ENCODE results near the gene NPY. TPM values are rescaled to one million over a fixed set of nuclear protein-coding genes. Genes with fewer than 3 reads are reported as not detected.

NPY gene
- total and polyA plus RNA-seq, 7 donors: 0.50 to 7.5 (median 6.5) TPM; not detected in 4

DNA sequence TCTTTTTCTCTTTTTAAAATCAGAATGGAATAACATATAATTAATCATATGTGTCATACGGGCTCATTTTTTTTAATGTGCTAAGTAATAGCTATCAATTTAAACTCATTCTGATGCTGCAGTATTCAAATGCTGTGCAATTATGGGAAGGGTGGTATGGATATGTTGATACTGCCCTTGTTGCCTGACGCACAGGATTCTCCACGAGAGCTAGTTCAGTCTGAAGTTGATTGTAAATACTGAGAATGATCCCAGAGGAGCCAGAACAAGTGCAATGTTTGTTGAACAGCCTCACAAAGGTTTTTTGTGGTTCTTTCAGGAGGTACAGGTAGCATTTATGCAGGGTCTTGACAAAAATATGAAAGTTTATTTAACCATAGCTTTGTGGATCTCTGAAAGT is 13.4 kb downstream of the NPY start:
- Histone ChIP-seq H3K27me3 (no peaks in the 10 kb centered on the region), H3K4me3 (no peak overlapping the region), H3K36me3 (no peaks in the 10 kb centered on the region), H3K9me3 (no peaks in the 10 kb centered on the region), H3K4me1 (no peaks in the 10 kb centered on the region), H3K27ac (no peak overlapping the region)
- TF ChIP-seq POLR2AphosphoS5 (IDR thresholded peaks at IDR 0.05) (no peak), POLR2A (IDR thresholded peaks at IDR 0.05) (no peak), EP300 (IDR thresholded peaks at IDR 0.05) (no peak)
- TF ChIP-seq, protein P1, sequence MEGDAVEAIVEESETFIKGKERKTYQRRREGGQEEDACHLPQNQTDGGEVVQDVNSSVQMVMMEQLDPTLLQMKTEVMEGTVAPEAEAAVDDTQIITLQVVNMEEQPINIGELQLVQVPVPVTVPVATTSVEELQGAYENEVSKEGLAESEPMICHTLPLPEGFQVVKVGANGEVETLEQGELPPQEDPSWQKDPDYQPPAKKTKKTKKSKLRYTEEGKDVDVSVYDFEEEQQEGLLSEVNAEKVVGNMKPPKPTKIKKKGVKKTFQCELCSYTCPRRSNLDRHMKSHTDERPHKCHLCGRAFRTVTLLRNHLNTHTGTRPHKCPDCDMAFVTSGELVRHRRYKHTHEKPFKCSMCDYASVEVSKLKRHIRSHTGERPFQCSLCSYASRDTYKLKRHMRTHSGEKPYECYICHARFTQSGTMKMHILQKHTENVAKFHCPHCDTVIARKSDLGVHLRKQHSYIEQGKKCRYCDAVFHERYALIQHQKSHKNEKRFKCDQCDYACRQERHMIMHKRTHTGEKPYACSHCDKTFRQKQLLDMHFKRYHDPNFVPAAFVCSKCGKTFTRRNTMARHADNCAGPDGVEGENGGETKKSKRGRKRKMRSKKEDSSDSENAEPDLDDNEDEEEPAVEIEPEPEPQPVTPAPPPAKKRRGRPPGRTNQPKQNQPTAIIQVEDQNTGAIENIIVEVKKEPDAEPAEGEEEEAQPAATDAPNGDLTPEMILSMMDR (IDR thresholded peaks at IDR 0.05): no peak
- 55 to 76% methylated on average over 3 of the region's 3 CpGs for WGBS, 2 donors
- intact Hi-C loops (cut with DNase I): loop anchor here (10.0 kb wide), 1 partner anchor 367 kb away; no protein-coding TSS in a partner anchor
- DNase-seq: no peak

DNA sequence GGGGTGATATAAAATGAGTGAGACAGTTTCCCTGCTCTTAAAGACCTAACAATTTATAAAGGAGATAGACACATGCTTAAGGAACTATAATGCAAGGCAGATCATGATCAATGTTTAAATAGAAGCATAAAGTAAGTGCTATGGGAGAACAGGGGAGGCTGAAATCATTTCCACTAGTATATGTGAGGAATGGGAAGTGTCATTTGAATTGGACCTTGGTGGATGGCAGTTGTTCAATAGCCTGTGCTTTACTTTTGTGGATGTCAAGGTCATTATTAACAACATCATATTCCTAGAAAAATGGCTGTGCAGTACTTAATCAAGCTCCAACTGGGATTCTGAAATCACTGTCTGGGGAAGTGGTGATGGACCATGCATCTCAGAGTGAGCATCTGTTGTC is 14.7 kb downstream of the NPY start:
- Histone ChIP-seq H3K27ac (no peak overlapping the region), H3K27me3 (no peaks in the 10 kb centered on the region), H3K4me1 (no peaks in the 10 kb centered on the region), H3K9me3 (no peaks in the 10 kb centered on the region), H3K36me3 (no peaks in the 10 kb centered on the region), H3K4me3 (no peak overlapping the region)
- DNase-seq: no peak
- intact Hi-C loops (cut with DNase I): loop anchor here (10.0 kb wide), 1 partner anchor 366 kb away; no protein-coding TSS in a partner anchor
- no peak for TF ChIP-seq EP300 (IDR thresholded peaks at IDR 0.05)
- TF ChIP-seq POLR2A (IDR thresholded peaks at IDR 0.05): no peak
- no peak for TF ChIP-seq POLR2AphosphoS5 (IDR thresholded peaks at IDR 0.05)
- TF ChIP-seq, protein P1 (IDR thresholded peaks at IDR 0.05): no peak

DNA sequence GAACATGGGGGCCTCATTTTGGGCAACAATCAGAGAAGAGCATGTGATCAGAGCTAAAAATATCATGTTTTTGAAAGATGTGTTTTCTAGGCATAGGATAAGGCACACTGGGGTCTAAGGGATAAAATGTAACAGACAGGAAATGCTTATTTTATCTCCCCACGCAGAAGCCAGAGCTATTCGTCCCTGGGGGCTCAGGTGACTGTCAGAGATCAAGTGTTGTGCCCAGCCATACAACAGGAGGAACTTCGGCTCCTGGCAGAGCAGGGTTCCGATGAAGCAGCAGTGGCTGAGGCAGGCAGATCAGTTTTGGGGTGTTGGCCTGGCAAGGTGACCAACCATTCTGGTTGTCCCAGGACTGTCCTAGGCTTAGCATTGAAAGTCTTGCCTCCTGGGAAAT is 15.2 kb downstream of the NPY start:
- no peak for DNase-seq
- H3K9me3 ChIP-seq: no peaks in the 10 kb centered on the region
- H3K4me1 ChIP-seq: no peaks in the 10 kb centered on the region
- no peaks in the 10 kb centered on the region for H3K36me3 ChIP-seq
- TF ChIP-seq EP300 (IDR thresholded peaks at IDR 0.05): no peak
- TF ChIP-seq POLR2AphosphoS5 (IDR thresholded peaks at IDR 0.05): no peak
- TF ChIP-seq POLR2A (IDR thresholded peaks at IDR 0.05): no peak
- TF ChIP-seq, protein P1 (IDR thresholded peaks at IDR 0.05): no peak
- intact Hi-C loops (cut with DNase I): loop anchor here (10.0 kb wide), 1 partner anchor 366 kb away; no protein-coding TSS in a partner anchor
- no peak overlapping the region for H3K4me3 ChIP-seq
- H3K27ac ChIP-seq: no peak overlapping the region
- no peaks in the 10 kb centered on the region for H3K27me3 ChIP-seq
- 45 to 70% methylated on average over 4 of the region's 4 CpGs for WGBS, 2 donors

DNA sequence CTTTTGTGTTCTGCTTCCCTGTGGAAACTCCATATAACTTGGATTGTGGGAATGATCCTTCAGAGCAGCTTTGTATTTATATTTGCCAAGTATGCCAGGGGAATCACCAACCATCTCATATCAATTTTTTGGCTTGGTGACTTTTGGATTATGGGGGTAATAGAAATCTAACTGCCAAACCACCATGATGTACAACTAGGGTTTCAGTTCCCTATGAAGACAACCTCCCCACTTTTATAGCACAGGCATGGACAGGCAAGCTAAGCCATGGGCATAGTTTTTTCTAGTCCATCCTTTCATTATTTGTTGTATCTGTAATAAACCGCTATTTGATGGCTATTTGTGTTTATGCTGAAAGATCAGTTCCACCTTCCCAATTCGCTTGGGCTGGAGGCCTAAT is 17.7 kb downstream of the NPY start:
- H3K4me1 ChIP-seq: no peaks in the 10 kb centered on the region
- no peaks in the 10 kb centered on the region for H3K36me3 ChIP-seq
- 88 to 95% methylated on average over 2 of the region's 2 CpGs for WGBS, 2 donors
- intact Hi-C loops (cut with DNase I): no loop called here
- peaks cover 0 to 5% (median 0%) of the 10 kb centered on the region in 3 donors for H3K27me3 ChIP-seq
- no peaks in the 10 kb centered on the region for H3K9me3 ChIP-seq
- no peak overlapping the region for H3K27ac ChIP-seq
- TF ChIP-seq POLR2A (IDR thresholded peaks at IDR 0.05) (no peak), EP300 (IDR thresholded peaks at IDR 0.05) (no peak), POLR2AphosphoS5 (IDR thresholded peaks at IDR 0.05) (no peak)
- TF ChIP-seq, protein P1 (IDR thresholded peaks at IDR 0.05): no peak
- no peak overlapping the region for H3K4me3 ChIP-seq
- DNase-seq: no peak

DNA sequence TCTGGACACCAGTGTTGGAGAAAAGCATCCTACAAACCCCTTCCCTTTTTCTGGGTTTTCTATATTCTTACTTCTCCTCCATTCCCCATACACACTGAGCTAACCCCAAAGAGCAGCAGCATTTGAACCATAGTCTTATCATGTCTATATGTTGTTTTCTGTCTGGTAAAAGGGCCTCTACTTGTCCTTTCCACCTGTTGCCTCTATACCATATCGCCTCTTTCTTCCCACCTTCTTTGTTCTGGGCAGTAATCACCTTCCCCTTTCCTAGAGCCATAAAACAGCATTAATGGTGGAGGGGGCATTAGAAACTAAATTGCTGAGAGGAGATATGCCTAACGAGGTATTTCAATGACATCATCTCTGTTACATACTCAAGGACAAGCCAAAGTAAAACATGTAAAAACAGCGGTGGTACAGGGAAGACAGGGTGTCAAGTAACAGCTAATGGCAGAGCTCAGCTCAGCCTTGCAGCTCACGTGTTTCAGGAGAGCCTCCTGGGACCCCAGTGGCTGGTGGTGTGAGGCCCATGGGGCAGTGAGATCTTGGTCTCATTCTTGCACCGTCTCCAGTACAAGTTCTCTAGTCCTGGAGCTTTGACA is 20.6 kb downstream of the NPY start:
- H3K9me3 ChIP-seq: no peaks in the 10 kb centered on the region
- no peak overlapping the region for H3K4me3 ChIP-seq
- intact Hi-C loops (cut with DNase I): no loop called here
- no peaks in the 10 kb centered on the region for H3K4me1 ChIP-seq
- H3K27me3 ChIP-seq: peaks cover 0 to 5% (median 0%) of the 10 kb centered on the region in 3 donors
- DNase-seq: no peak
- WGBS, 2 donors: 75 to 77% methylated on average over 5 of the region's 5 CpGs
- TF ChIP-seq POLR2AphosphoS5 (IDR thresholded peaks at IDR 0.05) (no peak), POLR2A (IDR thresholded peaks at IDR 0.05) (no peak), EP300 (IDR thresholded peaks at IDR 0.05) (no peak)
- TF ChIP-seq, protein P1 (IDR thresholded peaks at IDR 0.05): no peak
- H3K27ac ChIP-seq: no peak overlapping the region
- no peaks in the 10 kb centered on the region for H3K36me3 ChIP-seq

Measured in sigmoid colon (tissue), 7 donors.